Hepatocyte (in vitro differentiated cells): ENCODE data around the gene DPP10. TPM values are rescaled to one million over a fixed set of nuclear protein-coding genes. Genes with fewer than 3 reads are reported as not detected.

Experiments used
- DNase-seq: peaks from one replicate; pipeline ENCODE4 v3.0.0-alpha.2; 2016; ENCODE audit warnings: low spot score
- H2AFZ ChIP-seq: fragments of 200-600 bp; sonication (generic); 2 replicates; pipeline ENCODE4 v1.6.0; 2016; ENCODE audit warnings: antibody characterized with exemption, mild to moderate bottlenecking
- H3K27ac ChIP-seq: fragments of 200-600 bp; sonication (generic); 2 replicates; pipeline ENCODE4 v1.5.1; 2016; ENCODE audit warnings: mild to moderate bottlenecking
- H3K27me3 ChIP-seq: fragments of 200-600 bp; sonication (generic); 2 replicates; pipeline ENCODE4 v1.6.1; 2016
- H3K36me3 ChIP-seq: fragments of 200-600 bp; sonication (generic); replicated peaks from 2 replicates; pipeline ENCODE4 v1.5.1; 2016; ENCODE audit warnings: low read depth; ENCODE audit not compliant: insufficient read depth
- H3K4me1 ChIP-seq: fragments of 200-600 bp; sonication (generic); 2 replicates; pipeline ENCODE4 v1.5.1; 2016; ENCODE audit warnings: mild to moderate bottlenecking, moderate library complexity; ENCODE audit not compliant: insufficient read depth
- H3K4me2 ChIP-seq: fragments of 200-600 bp; sonication (generic); 2 replicates; pipeline ENCODE4 v1.6.0; 2016
- H3K4me3 ChIP-seq: fragments of 200-600 bp; sonication (generic); 2 replicates; pipeline ENCODE4 v1.5.1; 2016; ENCODE audit warnings: mild to moderate bottlenecking
- H3K79me2 ChIP-seq: fragments of 200-600 bp; sonication (generic); 2 replicates; pipeline ENCODE4 v1.6.0; 2017; ENCODE audit warnings: mild to moderate bottlenecking
- H3K9me2 ChIP-seq: fragments of 200-600 bp; sonication (generic); replicated peaks from 2 replicates; pipeline ENCODE4 v1.6.0; 2017; ENCODE audit warnings: mild to moderate bottlenecking; ENCODE audit not compliant: insufficient read depth
- H3K9me3 ChIP-seq: fragments of 200-600 bp; sonication (generic); 2 replicates; pipeline ENCODE4 v1.5.1; 2016; ENCODE audit warnings: low read depth, mild to moderate bottlenecking
- H4K20me1 ChIP-seq: fragments of 200-600 bp; sonication (generic); 2 replicates; pipeline ENCODE4 v1.6.0; 2016; ENCODE audit warnings: mild to moderate bottlenecking; ENCODE audit not compliant: insufficient read depth, poor library complexity, severe bottlenecking
- CTCF ChIP-seq: fragments of 200-600 bp; sonication (generic); IDR thresholded peaks from 2 replicates; pipeline ENCODE4 v1.5.1; 2016; ENCODE audit warnings: antibody characterized with exemption, mild to moderate bottlenecking; ENCODE audit not compliant: poor library complexity
- EZH2 ChIP-seq: fragments of 200-600 bp; sonication (generic); IDR thresholded peaks from 2 replicates; pipeline ENCODE4 v1.6.1; 2016; ENCODE audit warnings: antibody characterized with exemption, mild to moderate bottlenecking, borderline replicate concordance
- EZH2phosphoT487 ChIP-seq: fragments of 200-600 bp; sonication (generic); IDR thresholded peaks from one replicate; pipeline ENCODE4 v1.6.1; 2018; ENCODE audit warnings: antibody characterized with exemption, mild to moderate bottlenecking, low read depth, moderate library complexity; ENCODE audit not compliant: unreplicated experiment, severe bottlenecking
- WGBS: methylation state at CpG from one replicate; pipeline ENCODE4 v1.1.6; 2016; ENCODE audit warnings: low lambda C conversion rate; ENCODE audit errors: missing lambda C conversion rate; 5-methylcytosine and 5-hydroxymethylcytosine counted together
- polyA plus RNA-seq: library from polyadenylated mRNA; unstranded; fragments of >200 nt; fragmentation: Nextera tagmentation; extraction: Ambion mirVana; gene quantifications from 2 replicates; pipeline ENCODE4 v1.2.1, GENCODE V29; 2016
- total RNA-seq: library from RNA; depleted of rRNA; stranded (reverse); fragments of >200 nt; gene quantifications from 2 replicates; pipeline ENCODE4 v1.2.3, GENCODE V29; 2014

Gene DPP10
- total and polyA plus RNA-seq, 2 experiments from 2014 or later, result 5.0 to 15.7 TPM

- no peak for DNase-seq
- no peaks in the 10 kb centered on the region for H3K4me1 ChIP-seq
- no peak overlapping the region for H3K4me2 ChIP-seq
- H3K9me2 ChIP-seq, result no peaks in the 10 kb centered on the region
- TF ChIP-seq EZH2phosphoT487 (no peak), CTCF (no peak), EZH2 (no peak)
- H3K9me3 ChIP-seq, result no peaks in the 10 kb centered on the region
- no peaks in the 10 kb centered on the region for H3K36me3 ChIP-seq
- no peak overlapping the region for H2AFZ ChIP-seq
- H4K20me1 ChIP-seq, result no peaks in the 10 kb centered on the region
- H3K79me2 ChIP-seq, result no peaks in the 10 kb centered on the region
- 44% methylated on average over 3 of the region's 3 CpGs for WGBS
- H3K27me3 ChIP-seq, result no peaks in the 10 kb centered on the region
- no peak overlapping the region for H3K4me3 ChIP-seq
- H3K27ac ChIP-seq, result no peak overlapping the region
Observed at GRCh38 chr2:115183144-115183543, 740.7 kb downstream of the DPP10 start.

DNA sequence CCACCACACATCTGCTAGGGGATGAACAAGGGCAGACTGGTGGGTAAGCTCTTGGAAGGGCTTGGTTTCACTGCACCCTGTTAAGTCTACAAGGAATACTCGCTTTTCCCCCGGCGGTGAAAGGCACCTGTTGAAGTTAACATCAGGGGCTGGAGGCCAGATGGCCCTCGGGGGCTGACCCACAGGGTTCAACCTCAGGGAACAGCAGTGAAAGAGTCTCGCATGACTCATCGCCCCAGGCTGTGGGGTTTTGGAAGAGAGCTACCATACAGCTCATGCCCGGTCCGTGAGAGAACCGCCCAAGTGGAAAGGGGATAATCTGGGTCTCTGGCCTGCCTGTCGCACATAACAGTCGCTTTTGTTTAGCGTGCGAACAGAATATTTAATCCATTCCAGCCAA is 748.0 kb downstream of the DPP10 start:
- TF ChIP-seq EZH2phosphoT487, result no peak
- TF ChIP-seq EZH2, result no peak
- WGBS, result 90% methylated on average over 13 of the region's 13 CpGs
- Histone ChIP-seq H3K36me3 (no peaks in the 10 kb centered on the region), H4K20me1 (no peaks in the 10 kb centered on the region), H3K9me3 (no peaks in the 10 kb centered on the region), H3K4me2 (no peak overlapping the region), H2AFZ (no peak overlapping the region), H3K79me2 (no peaks in the 10 kb centered on the region), H3K27me3 (no peaks in the 10 kb centered on the region), H3K4me1 (no peaks in the 10 kb centered on the region), H3K9me2 (no peaks in the 10 kb centered on the region), H3K4me3 (no peak overlapping the region), H3K27ac (no peak overlapping the region)
- DNase-seq, result no peak

GRCh38 chr2:115194623-115195022 is 752.2 kb downstream of the DPP10 start:
- WGBS, result 85% methylated on average over 6 of the region's 6 CpGs
- no peaks in the 10 kb centered on the region for H3K9me3 ChIP-seq
- no peak overlapping the region for H3K4me2 ChIP-seq
- TF ChIP-seq EZH2, result no peak
- peak; percentile 8 for TF ChIP-seq CTCF
- H3K27me3 ChIP-seq, result no peaks in the 10 kb centered on the region
- H4K20me1 ChIP-seq, result no peaks in the 10 kb centered on the region
- H3K27ac ChIP-seq, result no peak overlapping the region
- no peaks in the 10 kb centered on the region for H3K9me2 ChIP-seq
- no peak for DNase-seq
- H3K4me3 ChIP-seq, result no peak overlapping the region
- no peaks in the 10 kb centered on the region for H3K36me3 ChIP-seq
- no peaks in the 10 kb centered on the region for H3K79me2 ChIP-seq
- H3K4me1 ChIP-seq, result no peaks in the 10 kb centered on the region
- no peak overlapping the region for H2AFZ ChIP-seq

- H3K9me3 ChIP-seq, result no peaks in the 10 kb centered on the region
- no peaks in the 10 kb centered on the region for H3K4me1 ChIP-seq
- no peak for DNase-seq
- no peaks in the 10 kb centered on the region for H4K20me1 ChIP-seq
- no peaks in the 10 kb centered on the region for H3K9me2 ChIP-seq
- H3K27ac ChIP-seq, result no peak overlapping the region
- no peaks in the 10 kb centered on the region for H3K27me3 ChIP-seq
- H3K4me3 ChIP-seq, result no peak overlapping the region
- H3K4me2 ChIP-seq, result no peak overlapping the region
- H2AFZ ChIP-seq, result no peak overlapping the region
- H3K36me3 ChIP-seq, result no peaks in the 10 kb centered on the region
- TF ChIP-seq CTCF (no peak), EZH2phosphoT487 (no peak), EZH2 (no peak)
- no peaks in the 10 kb centered on the region for H3K79me2 ChIP-seq
Observed at GRCh38 chr2:115196587-115196986, 754.1 kb downstream of the DPP10 start.
